HG03354 (cell line): ENCODE results near the gene CUX1.
"Not testable (repeated sequence)": the region's sequence is repeated elsewhere in the genome, so short reads cannot be mapped to it uniquely, and the experiment has no call there.

Source experiments
- ATAC-seq: cut with Tn5 transposase; IDR thresholded peaks from one replicate; pipeline ENCODE4 v1.9.1; 2021; ENCODE audit warnings: mild to moderate bottlenecking; ENCODE audit not compliant: unreplicated experiment, poor library complexity, severe bottlenecking

The CUX1 gene

GRCh38 chr7:101884671-101885596 is 67.5 kb downstream of the CUX1 start:
- ATAC-seq, result peak; percentile 51

DNA sequence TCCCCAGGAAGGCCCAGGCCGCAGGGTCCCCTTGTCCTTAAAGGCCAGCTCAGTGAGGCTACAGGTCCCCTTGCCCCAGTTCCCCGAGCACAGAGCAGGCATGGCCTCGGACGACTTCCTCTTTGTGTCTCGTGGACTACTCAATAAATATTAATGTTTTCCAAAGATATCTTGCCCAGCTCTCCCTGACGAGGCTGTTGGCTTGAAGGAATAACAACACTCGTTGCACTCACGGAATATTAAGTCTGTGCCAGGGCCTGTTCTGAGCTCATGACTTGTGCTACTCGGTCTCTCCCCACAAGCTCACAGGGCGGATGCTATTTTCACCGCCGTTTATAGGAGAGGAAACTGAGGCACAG is 68.2 kb downstream of the CUX1 start:
- no peak for ATAC-seq

DNA sequence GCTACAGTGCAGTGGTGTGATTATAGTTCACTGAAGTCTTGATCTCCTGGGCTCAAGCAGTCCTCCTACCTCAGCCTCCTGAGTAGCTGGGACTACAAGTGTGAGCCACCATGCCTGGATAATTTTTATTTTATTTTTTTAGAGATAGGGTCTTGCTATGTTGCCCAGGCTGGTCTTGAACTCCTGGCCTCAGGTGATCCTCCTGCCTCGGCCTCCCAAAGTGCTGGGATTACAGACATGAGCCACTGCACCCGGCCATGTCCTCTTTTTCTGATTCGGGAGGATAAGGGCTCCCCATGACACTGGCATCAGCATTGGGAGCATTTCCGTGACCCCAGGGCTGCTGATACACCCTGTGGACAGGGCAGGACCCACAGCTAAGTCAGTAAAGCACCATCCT is 69.9 kb downstream of the CUX1 start:
- ATAC-seq, result not testable (repeated sequence)

DNA sequence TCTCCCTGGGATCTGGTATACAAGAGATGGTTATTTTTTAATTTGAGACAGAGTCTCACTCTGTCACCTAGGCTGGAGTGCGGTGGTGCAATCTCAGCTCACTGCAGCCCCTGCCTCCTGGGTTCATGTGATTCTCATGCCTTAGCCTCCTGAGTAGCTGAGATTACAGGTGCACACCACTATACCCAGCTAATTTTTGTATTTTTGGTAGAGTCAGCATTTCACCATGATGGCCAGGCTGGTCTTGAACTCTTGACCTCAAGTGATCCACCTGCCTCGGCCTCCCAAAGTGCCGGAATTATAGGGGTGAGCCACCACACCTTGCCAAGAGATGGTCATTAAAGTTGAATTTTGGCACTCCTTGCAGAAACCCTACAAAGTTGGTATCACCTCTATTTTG is 71.1 kb downstream of the CUX1 start:
- not testable (repeated sequence) for ATAC-seq

- ATAC-seq, result no peak
These were observed 73.5 kb downstream of the CUX1 start for GRCh38 chr7:101890749-101891523.

- no peak for ATAC-seq
These were observed 74.7 kb downstream of the CUX1 start for GRCh38 chr7:101891936-101892640.

GRCh38 chr7:101893341-101894082 is 76.1 kb downstream of the CUX1 start:
- no peak for ATAC-seq

- ATAC-seq, result no peak
These were observed 78.9 kb downstream of the CUX1 start for GRCh38 chr7:101896316-101896715.

DNA sequence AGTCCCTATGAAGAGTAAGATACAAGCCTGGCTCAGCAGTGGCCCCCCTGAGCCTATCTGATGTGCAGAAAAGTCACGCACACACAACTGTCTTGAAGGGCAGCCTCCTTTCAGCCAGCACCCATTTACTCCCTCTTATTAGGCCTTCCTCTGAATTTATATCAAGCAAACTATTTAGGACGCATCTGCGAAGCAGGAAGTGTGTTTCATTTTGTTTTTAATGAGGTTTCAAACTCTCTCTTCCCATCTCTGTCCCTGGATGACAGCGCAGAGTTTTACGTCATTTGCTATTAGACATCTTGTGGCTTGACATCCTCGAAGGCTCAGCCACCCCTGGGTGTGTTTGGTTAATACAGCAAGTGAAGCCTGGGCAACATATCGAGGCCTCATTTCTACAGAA is 79.5 kb downstream of the CUX1 start:
- no peak for ATAC-seq

DNA sequence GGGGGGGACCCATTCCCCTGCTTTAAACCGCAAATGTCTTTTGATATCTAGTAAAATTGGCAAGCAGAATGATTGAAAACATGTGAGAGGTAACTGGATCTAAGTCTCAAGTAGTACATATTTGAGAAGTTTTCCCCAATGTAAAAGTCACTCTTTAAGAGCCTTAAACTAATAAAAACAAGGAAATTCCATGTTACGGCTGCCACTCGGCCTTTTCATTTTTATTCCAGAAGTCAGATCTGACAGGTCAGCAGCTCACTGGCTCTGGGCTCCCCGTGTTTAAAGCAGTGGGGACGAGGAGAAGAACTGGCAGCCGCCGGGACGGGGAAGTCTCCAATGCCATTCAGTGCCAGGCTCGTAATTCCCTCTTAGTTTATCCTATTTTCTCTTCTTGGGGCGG is 80.7 kb downstream of the CUX1 start:
- no peak for ATAC-seq

DNA sequence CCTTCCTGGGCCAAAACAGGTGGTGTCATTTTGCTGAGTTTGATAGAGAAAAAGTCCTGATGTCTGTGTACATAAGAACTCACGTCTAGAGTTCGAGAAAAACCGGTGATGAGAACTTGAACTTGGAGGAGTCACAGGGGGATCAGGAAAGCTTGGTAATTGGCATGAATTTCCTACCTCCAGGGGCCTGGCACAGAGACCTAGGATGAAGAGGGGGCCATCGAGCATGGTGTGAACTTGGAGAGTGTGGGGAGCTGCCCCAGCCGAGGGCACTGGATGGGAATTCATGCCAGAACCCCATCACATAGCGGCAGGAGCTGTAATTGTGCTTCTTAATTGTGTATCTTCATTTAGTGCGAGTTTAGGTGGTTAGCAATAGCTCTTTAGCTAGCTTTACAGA is 82.2 kb downstream of the CUX1 start:
- no peak for ATAC-seq

- no peak for ATAC-seq
These were observed 82.7 kb downstream of the CUX1 start for GRCh38 chr7:101900103-101900502.

DNA sequence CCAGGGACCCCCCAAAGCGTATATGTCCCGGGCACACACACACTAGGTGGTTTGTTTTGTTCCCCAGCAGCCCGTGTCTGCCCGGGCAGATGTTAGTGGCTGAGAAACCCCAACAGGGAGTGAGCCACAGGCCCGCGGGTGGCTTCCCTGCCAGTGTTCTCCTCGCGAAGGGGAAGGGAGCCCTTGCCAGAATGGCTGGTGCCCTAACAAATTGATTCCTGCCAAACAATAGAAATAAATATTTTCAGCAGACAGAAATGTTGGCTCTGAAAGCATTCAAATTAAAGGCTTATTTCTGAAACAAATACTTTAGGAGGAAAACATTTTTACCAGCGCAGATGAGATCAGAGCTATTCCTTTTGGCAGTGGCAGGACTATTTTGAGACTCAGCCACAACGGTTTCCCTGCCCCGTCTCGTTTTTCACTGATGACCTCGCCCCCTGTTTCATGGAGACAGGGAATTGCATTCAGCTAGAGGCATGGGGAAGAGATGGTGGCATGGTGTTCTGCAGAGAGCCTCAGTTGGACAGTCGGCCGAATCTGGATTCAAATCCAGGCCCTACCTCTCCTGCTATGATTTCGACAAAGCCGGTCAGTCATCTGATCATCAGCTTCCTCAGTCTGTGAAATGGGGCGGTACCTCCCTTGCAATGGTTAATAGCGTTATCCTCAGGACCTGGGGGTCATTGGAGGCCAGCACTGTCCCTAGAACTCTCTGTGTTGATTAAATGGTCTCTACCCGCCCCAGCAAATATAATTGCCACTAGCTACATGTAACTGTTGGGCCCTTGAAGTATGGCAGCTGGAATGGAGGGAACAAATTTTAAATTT is 84.5 kb downstream of the CUX1 start:
- ATAC-seq, result no peak

- no peak for ATAC-seq
These were observed 85.5 kb downstream of the CUX1 start for GRCh38 chr7:101902680-101903514.

DNA sequence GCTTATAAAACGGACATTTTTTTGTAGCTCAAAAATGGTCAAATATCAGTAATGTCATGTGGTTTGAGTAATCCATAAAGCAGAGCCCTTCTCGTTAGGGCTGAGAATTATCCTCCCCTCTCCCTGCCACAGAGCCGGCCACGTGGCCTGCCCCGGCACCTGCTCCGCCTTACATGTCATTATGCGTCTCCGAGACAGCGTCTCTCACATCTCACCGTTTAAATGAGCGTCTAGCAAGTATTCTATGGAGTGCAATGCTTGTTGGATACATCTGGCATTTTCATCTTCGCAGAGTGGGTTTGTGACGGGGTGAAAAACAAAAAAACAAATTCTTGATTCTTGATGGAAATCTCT is 86.1 kb downstream of the CUX1 start:
- ATAC-seq, result no peak

- no peak for ATAC-seq
These were observed 86.6 kb downstream of the CUX1 start for GRCh38 chr7:101904019-101904418.

DNA sequence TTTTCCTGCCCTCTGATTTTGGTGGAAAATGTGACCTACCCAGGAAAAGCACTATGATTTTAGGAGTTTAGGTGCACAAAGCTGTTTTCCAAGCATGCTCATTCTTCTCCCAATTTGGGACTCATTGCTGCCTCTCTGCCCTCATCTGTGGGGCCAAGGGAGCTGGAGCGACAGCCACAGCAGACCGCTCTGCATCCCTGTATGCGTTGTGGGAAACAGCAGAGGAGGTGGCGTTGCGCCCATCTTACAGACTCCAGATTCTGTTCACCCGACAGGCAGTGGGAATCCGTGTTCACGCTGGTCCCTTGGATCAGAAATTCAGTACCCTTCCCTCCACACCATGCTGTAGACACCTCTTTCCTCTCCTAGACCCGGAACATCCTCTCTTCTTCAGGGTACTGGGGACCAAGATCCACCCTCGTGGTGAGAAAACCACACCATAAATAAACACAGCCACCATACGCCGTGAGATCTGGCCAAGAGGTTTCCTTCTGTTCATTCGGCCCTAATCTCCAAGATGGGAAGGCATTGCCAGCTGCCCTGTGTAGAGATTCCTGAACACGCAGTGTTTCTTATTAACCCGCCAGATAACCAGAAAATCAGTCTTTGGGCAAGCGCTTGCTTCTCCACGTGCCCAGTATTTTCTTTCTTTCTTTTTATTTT is 87.9 kb downstream of the CUX1 start:
- ATAC-seq, result no peak
